Aorta (tissue), 5 donors: ENCODE measurements around the gene HSPA1B. TPM values are rescaled to one million over a fixed set of nuclear protein-coding genes. Genes with fewer than 3 reads are reported as not detected.
"Not testable (repeated sequence)": the region's sequence is repeated elsewhere in the genome, so short reads cannot be mapped to it uniquely, and the experiment has no call there.

Source experiments
- ATAC-seq: fragments of 200-7000 bp; cut with Tn5 transposase; one replicate; pipeline ENCODE4 v1.9.1; 2022; ENCODE audit warnings: moderate library complexity; ENCODE audit not compliant: low FRiP score
- DNase-seq, 2 donors: peaks; one replicate each; pipeline ENCODE4 v3.0.0-alpha.2; 2020
- H3K27ac ChIP-seq, 2 donors: one replicate each; pipeline ENCODE4 v1.5.1; 2013; ENCODE audit warnings: low read length in 2 of 2, mild to moderate bottlenecking in 2 of 2, moderate library complexity in 2 of 2, control low read depth in 1 of 2, inconsistent platforms in 1 of 2, low read depth in 1 of 2
- H3K27me3 ChIP-seq, 2 donors: one replicate each; pipeline ENCODE4 v1.6.1; 2013; ENCODE audit warnings: control low read depth in 1 of 2, low read length in 1 of 2, mild to moderate bottlenecking in 1 of 2, moderate library complexity in 1 of 2; ENCODE audit not compliant: insufficient read depth in 2 of 2, control insufficient read depth in 1 of 2
- H3K36me3 ChIP-seq, 2 donors: one replicate each; pipeline ENCODE4 v1.6.1; 2013; ENCODE audit warnings: control low read depth in 1 of 2, low read length in 1 of 2, mild to moderate bottlenecking in 1 of 2; ENCODE audit not compliant: insufficient read depth in 2 of 2, control insufficient read depth in 1 of 2
- H3K4me1 ChIP-seq, 2 donors: one replicate each; pipeline ENCODE4 v1.6.1; 2013; ENCODE audit warnings: low read length in 2 of 2, control low read depth in 1 of 2, mild to moderate bottlenecking in 1 of 2, moderate library complexity in 1 of 2; ENCODE audit not compliant: insufficient read depth in 2 of 2, control insufficient read depth in 1 of 2
- H3K4me3 ChIP-seq, 2 donors: one replicate each; pipeline ENCODE4 v1.5.1; 2013; ENCODE audit warnings: low read length in 2 of 2, control low read depth in 1 of 2, mild to moderate bottlenecking in 1 of 2
- H3K9me3 ChIP-seq: one replicate; pipeline ENCODE4 v1.6.1; 2013; ENCODE audit warnings: mild to moderate bottlenecking, low read length; ENCODE audit not compliant: control insufficient read depth
- WGBS, 2 donors: extraction: QIAGEN DNeasy Blood & Tissue Kit; methylation state at CpG; one replicate each; pipeline ENCODE4 v1.1.7; 2013; 5-methylcytosine and 5-hydroxymethylcytosine counted together
- intact Hi-C, 2 donors: fragments of 100-400 bp; cut with DNase I; formaldehyde crosslinking; loops; one replicate each; pipeline versions ENCODE4 v1.14.2 to v1.15.0; 2022
- polyA plus RNA-seq, 2 donors: library from polyadenylated mRNA; stranded (reverse); fragments of 200-250 nt; gene quantifications; one replicate each; pipeline ENCODE4 v1.2.3, GENCODE V29; 2013
- total RNA-seq, 2 donors: library from RNA; stranded (reverse); fragmentation: NEBNext Ultra II Directional; extraction: Animal tissue kit (Norgen Biotek cat#: 25700); gene quantifications; one replicate each; pipeline ENCODE4 v1.2.1, GENCODE V29; 2021
- donor health status: healthy with polysubstance abuse.
- donor health status: Bipolar disorder and iron deficiency.
- donor health status: DM: no; HTN: no; CAD: no.
- donor health status: DM: no; HTN: no; CAD: no.
- donor health status: DM: yes; HTN: yes; CAD: no.

The HSPA1B gene
- total and polyA plus RNA-seq, 4 donors: 23.2 to 332 (median 108) TPM

- H3K27me3 ChIP-seq: no peaks in the 10 kb centered on the region
- ATAC-seq (peak; percentile 62), DNase-seq (peak; percentile 82 to 92)
- H3K4me3 ChIP-seq: peak overlapping the region; percentile 25 to 75
- H3K27ac ChIP-seq: peak overlapping the region; percentile 53 to 98
- no peaks in the 10 kb centered on the region for H3K9me3 ChIP-seq
- intact Hi-C loops: no loop called here
- WGBS, 2 donors: 3 to 4% methylated on average over 39 of the region's 39 CpGs
- no peaks in the 10 kb centered on the region for H3K4me1 ChIP-seq
- H3K36me3 ChIP-seq: no peaks in the 10 kb centered on the region
Observed at GRCh38 chr6:31821301-31822035, 6.1 kb upstream of the HSPA1B start.

GRCh38 chr6:31822036-31822821, 5.3 kb upstream of the HSPA1B start:
- DNase-seq (peak; percentile 91 to 93), ATAC-seq (peak; percentile 84)
- Histone ChIP-seq H3K9me3 (no peaks in the 10 kb centered on the region), H3K4me3 (peak overlapping the region; percentile 9 to 16), H3K27ac (peak overlapping the region; percentile 77 to 97), H3K27me3 (no peaks in the 10 kb centered on the region), H3K4me1 (no peaks in the 10 kb centered on the region), H3K36me3 (no peaks in the 10 kb centered on the region)
- WGBS, 2 donors: 0 to 1% methylated on average over 22 to 25 of the region's 25 CpGs
- intact Hi-C loops: no loop called here

GRCh38 chr6:31823592-31824196, 3.8 kb upstream of the HSPA1B start:
- H3K4me1 ChIP-seq, H3K27me3 ChIP-seq, ATAC-seq, intact Hi-C loops, H3K4me3 ChIP-seq, H3K9me3 ChIP-seq, H3K36me3 ChIP-seq: not testable (repeated sequence)
- WGBS, 2 donors: 93 to 95% methylated on average over 9 of the region's 9 CpGs
- peak overlapping the region in 1 of 2 donors; percentile 41 for H3K27ac ChIP-seq
- peak in 1 of 2 donors; percentile 17 for DNase-seq

GRCh38 chr6:31825553-31825952, 2.0 kb upstream of the HSPA1B start:
- no peak overlapping the region for H3K27ac ChIP-seq
- no peak overlapping the region for H3K4me3 ChIP-seq
- WGBS, 2 donors: 71 to 74% methylated on average over 4 of the region's 4 CpGs
- H3K9me3 ChIP-seq: no peaks in the 10 kb centered on the region
- peaks cover 0 to 2% of the 10 kb centered on the region in 2 donors for H3K27me3 ChIP-seq
- DNase-seq (no peak), ATAC-seq (no peak)
- intact Hi-C loops: no loop called here
- no peaks in the 10 kb centered on the region for H3K36me3 ChIP-seq
- no peaks in the 10 kb centered on the region for H3K4me1 ChIP-seq

- Histone ChIP-seq H3K27ac (peak overlapping the region; percentile 95 to 98), H3K27me3 (peaks cover 0 to 2% of the 10 kb centered on the region in 2 donors), H3K4me3 (peak overlapping the region in 1 of 2 donors; percentile 12), H3K36me3 (no peaks in the 10 kb centered on the region), H3K4me1 (peaks cover 0 to 3% of the 10 kb centered on the region in 2 donors), H3K9me3 (no peaks in the 10 kb centered on the region)
- ATAC-seq (peak; percentile 76), DNase-seq (peak; percentile 92 to 93)
- 0% methylated on average over 13 of the region's 13 CpGs for WGBS, 2 donors
- intact Hi-C loops: loop anchor here in 1 of 2 donors (1.0 kb wide), 1 partner anchor 98 kb away; the partner anchor contains the start of gene DDAH2
Observed at GRCh38 chr6:31826793-31827285, 699 bp upstream of the HSPA1B start.

GRCh38 chr6:31829633-31830283, 2.2 kb downstream of the HSPA1B start:
- H3K27me3 ChIP-seq: peaks cover 0 to 2% of the 10 kb centered on the region in 2 donors
- intact Hi-C loops: loop anchor here (1.0 to 10.0 kb wide), 4 partner anchors 32 to 149 kb away; partner anchors contain the start of genes LY6G5C (in 2 of the 2), VARS1 (in 2 of the 2) and CLIC1 (in 1 of the 2)
- no peak for ATAC-seq
- no peaks in the 10 kb centered on the region for H3K36me3 ChIP-seq
- peaks cover 2 to 3% of the 10 kb centered on the region in 2 donors for H3K4me1 ChIP-seq
- DNase-seq: peak in 1 of 2 donors; percentile 57
- no peaks in the 10 kb centered on the region for H3K9me3 ChIP-seq
- peak overlapping the region in 1 of 2 donors; percentile 75 for H3K27ac ChIP-seq
- peak overlapping the region; percentile 61 to 95 for H3K4me3 ChIP-seq
- WGBS, 2 donors: 0 to 1% methylated on average over 11 to 15 of the region's 15 CpGs

- Histone ChIP-seq H3K27me3 (peaks cover 0 to 2% of the 10 kb centered on the region in 2 donors), H3K36me3 (no peaks in the 10 kb centered on the region), H3K9me3 (no peaks in the 10 kb centered on the region), H3K4me1 (peaks cover 2 to 3% of the 10 kb centered on the region in 2 donors), H3K4me3 (peak overlapping the region; percentile 21 to 61), H3K27ac (no peak overlapping the region)
- 49 to 50% methylated on average over 6 of the region's 6 CpGs for WGBS, 2 donors
- intact Hi-C loops: loop anchor here (1.0 to 10.0 kb wide), 4 partner anchors 34 to 150 kb away; partner anchors contain the start of genes LY6G5C (in 2 of the 2), VARS1 (in 2 of the 2) and CLIC1 (in 1 of the 2)
- no peak for DNase-seq
- no peak for ATAC-seq
Observed at GRCh38 chr6:31830886-31831335, 3.4 kb downstream of the HSPA1B start.
